Gastrocnemius medialis (tissue), 4 donors: ENCODE results near the gene GSK3B. TPM values are rescaled to one million over a fixed set of nuclear protein-coding genes. Genes with fewer than 3 reads are reported as not detected.
"Not testable (repeated sequence)": the region's sequence is repeated elsewhere in the genome, so short reads cannot be mapped to it uniquely, and the experiment has no call there.

Source experiments
- ATAC-seq, 2 donors: fragments of 150-250 bp; one replicate each; pipeline ENCODE4 v1.9.1; 2016
- DNase-seq, 2 donors: peaks; one replicate each; pipeline ENCODE4 v3.0.0-alpha.2; 2019
- H3K27ac ChIP-seq, 4 donors: fragments of 200-600 bp; sonication (generic); 1 replicate in 1 of 4; 2 replicates in 3 of 4; pipeline ENCODE4 v1.5.1; 2016 to 2018; ENCODE audit warnings: mild to moderate bottlenecking in 2 of 4, moderate library complexity in 1 of 4
- H3K27me3 ChIP-seq, 3 donors: fragments of 200-600 bp; sonication (generic) in 2 of 3; 1 replicate in 1 of 3; 2 replicates in 2 of 3; pipeline versions ENCODE4 v1.5.1 to v1.6.0; 2016 to 2019; ENCODE audit warnings: mild to moderate bottlenecking in 1 of 3, moderate library complexity in 1 of 3
- H3K36me3 ChIP-seq, 2 donors: fragments of 200-600 bp; sonication (generic) in 1 of 2; one replicate each; pipeline ENCODE4 v1.5.1; 2017 to 2018
- H3K4me1 ChIP-seq, 2 donors: fragments of 200-600 bp; sonication (generic) in 1 of 2; one replicate each; pipeline ENCODE4 v1.5.1; 2016 to 2017; ENCODE audit warnings: mild to moderate bottlenecking in 2 of 2
- H3K4me3 ChIP-seq, 4 donors: fragments of 200-600 bp; sonication (generic) in 3 of 4; 1 replicate in 1 of 4; 2 replicates in 3 of 4; pipeline ENCODE4 v1.5.1; 2016 to 2019; ENCODE audit warnings: mild to moderate bottlenecking in 2 of 4
- H3K9me3 ChIP-seq, 3 donors: fragments of 200-600 bp; sonication (generic) in 2 of 3; 1 replicate in 1 of 3; 2 replicates in 2 of 3; pipeline ENCODE4 v1.5.1; 2016 to 2019
- POLR2A ChIP-seq, 2 donors: fragments of 450-650 bp; IDR thresholded peaks; one replicate each; pipeline ENCODE4 v1.6.1; 2017; ENCODE audit warnings: antibody characterized with exemption in 2 of 2, mild to moderate bottlenecking in 2 of 2, moderate library complexity in 2 of 2
- in situ Hi-C, 4 donors: fragments of 200-750 bp; cut with MboI; loops; one replicate each; pipeline versions ENCODE4 v1.15.0 to v1.8.0; 2017; ENCODE audit warnings: low sequenced_read_pairs in 4 of 4
- intact Hi-C: fragments of 100-400 bp; cut with DNase I; formaldehyde crosslinking; loops from one replicate; pipeline ENCODE4 v1.15.1; 2023; ENCODE audit warnings: low total_unique reads
- total RNA-seq, 4 donors: library from RNA; depleted of rRNA; stranded (reverse); fragments of >200 nt; gene quantifications; one replicate each; pipeline versions ENCODE4 v1.1.0 to v1.2.3, GENCODE V29; 2016
- TF ChIP-seq, protein P1 (sequence below), 5 experiments: fragments of 450-650 bp in 3 of 5; fragments of 200-600 bp in 2 of 5; sonication (generic) in 2 of 5; IDR thresholded peaks in 4 of 5; conservative IDR thresholded peaks in 1 of 5; 1 replicate in 4 of 5; 2 replicates in 1 of 5; pipeline ENCODE4 v1.5.1; 2016 to 2019; ENCODE audit warnings: antibody characterized with exemption in 5 of 5, mild to moderate bottlenecking in 3 of 5, moderate library complexity in 3 of 5

GSK3B gene
- total RNA-seq, 4 donors from 2014 or later = 30.7 to 47.4 (median 35.4) TPM

GRCh38 chr3:119898478-119899191 is 195.6 kb downstream of the GSK3B start:
- H3K27ac ChIP-seq = no peak overlapping the region
- in situ Hi-C loops (loop anchor here (25.0 kb wide), 4 partner anchors 189 to 664 kb away; partner anchors contain the start of gene GSK3B (in 1 of the 4)), intact Hi-C loops (no loop called here)
- no peak for DNase-seq
- no peaks in the 10 kb centered on the region for H3K9me3 ChIP-seq
- no peak for TF ChIP-seq POLR2A (IDR thresholded peaks at IDR 0.05)
- TF ChIP-seq, protein P1, sequence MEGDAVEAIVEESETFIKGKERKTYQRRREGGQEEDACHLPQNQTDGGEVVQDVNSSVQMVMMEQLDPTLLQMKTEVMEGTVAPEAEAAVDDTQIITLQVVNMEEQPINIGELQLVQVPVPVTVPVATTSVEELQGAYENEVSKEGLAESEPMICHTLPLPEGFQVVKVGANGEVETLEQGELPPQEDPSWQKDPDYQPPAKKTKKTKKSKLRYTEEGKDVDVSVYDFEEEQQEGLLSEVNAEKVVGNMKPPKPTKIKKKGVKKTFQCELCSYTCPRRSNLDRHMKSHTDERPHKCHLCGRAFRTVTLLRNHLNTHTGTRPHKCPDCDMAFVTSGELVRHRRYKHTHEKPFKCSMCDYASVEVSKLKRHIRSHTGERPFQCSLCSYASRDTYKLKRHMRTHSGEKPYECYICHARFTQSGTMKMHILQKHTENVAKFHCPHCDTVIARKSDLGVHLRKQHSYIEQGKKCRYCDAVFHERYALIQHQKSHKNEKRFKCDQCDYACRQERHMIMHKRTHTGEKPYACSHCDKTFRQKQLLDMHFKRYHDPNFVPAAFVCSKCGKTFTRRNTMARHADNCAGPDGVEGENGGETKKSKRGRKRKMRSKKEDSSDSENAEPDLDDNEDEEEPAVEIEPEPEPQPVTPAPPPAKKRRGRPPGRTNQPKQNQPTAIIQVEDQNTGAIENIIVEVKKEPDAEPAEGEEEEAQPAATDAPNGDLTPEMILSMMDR (IDR thresholded peaks at IDR 0.05 in 4 of 5, conservative IDR thresholded peaks at IDR 0.05 in 1 of 5) = no peak
- ATAC-seq = peak in 1 of 2 donors; percentile 36
- H3K36me3 ChIP-seq = peaks cover 0 to 5% of the 10 kb centered on the region in 2 donors
- H3K4me3 ChIP-seq = no peak overlapping the region
- H3K4me1 ChIP-seq = no peaks in the 10 kb centered on the region
- no peaks in the 10 kb centered on the region for H3K27me3 ChIP-seq

GRCh38 chr3:119894195-119894594 is 200.1 kb downstream of the GSK3B start:
- TF ChIP-seq, protein P1 (IDR thresholded peaks at IDR 0.05 in 4 of 5, conservative IDR thresholded peaks at IDR 0.05 in 1 of 5) = no peak
- TF ChIP-seq POLR2A (IDR thresholded peaks at IDR 0.05) = no peak
- no peak for DNase-seq
- Histone ChIP-seq H3K4me3 (no peak overlapping the region), H3K27ac (no peak overlapping the region), H3K27me3 (no peaks in the 10 kb centered on the region), H3K9me3 (no peaks in the 10 kb centered on the region), H3K36me3 (no peaks in the 10 kb centered on the region), H3K4me1 (peaks cover 0 to 4% of the 10 kb centered on the region in 2 donors)
- intact Hi-C loops = loop anchor here (5.0 kb wide), 4 partner anchors 178 to 453 kb away; partner anchors contain the start of gene LRRC58
- in situ Hi-C loops = loop anchor here (25.0 kb wide), 4 partner anchors 193 to 668 kb away; partner anchors contain the start of gene GSK3B (in 1 of the 4)
- ATAC-seq = no peak

DNA sequence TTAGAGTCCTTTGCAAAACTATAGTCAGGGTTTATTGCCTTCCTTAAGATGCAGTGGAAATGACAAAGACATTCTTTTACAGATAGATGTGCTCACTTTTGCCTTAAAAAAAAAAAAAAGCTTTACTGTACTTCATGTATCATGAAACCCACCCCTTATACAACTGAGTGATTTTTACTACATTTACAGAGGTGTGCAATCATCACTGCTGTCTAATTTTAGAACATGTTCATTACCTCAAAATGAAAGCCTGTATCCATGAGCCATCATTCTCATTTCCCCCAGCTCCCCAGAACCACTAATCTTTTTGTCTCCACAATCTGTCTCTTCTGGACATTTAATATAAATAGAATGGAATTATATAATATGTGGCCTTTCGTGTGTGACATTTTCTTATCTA is 200.5 kb downstream of the GSK3B start:
- Histone ChIP-seq H3K36me3 (no peaks in the 10 kb centered on the region), H3K4me1 (peaks cover 0 to 4% of the 10 kb centered on the region in 2 donors), H3K9me3 (no peaks in the 10 kb centered on the region), H3K27me3 (no peaks in the 10 kb centered on the region), H3K27ac (no peak overlapping the region), H3K4me3 (no peak overlapping the region)
- in situ Hi-C loops = loop anchor here (25.0 kb wide), 4 partner anchors 194 to 669 kb away; partner anchors contain the start of gene GSK3B (in 1 of the 4)
- ATAC-seq = no peak
- TF ChIP-seq, protein P1 (IDR thresholded peaks at IDR 0.05 in 4 of 5, conservative IDR thresholded peaks at IDR 0.05 in 1 of 5) = no peak
- no peak for DNase-seq
- intact Hi-C loops = loop anchor here (5.0 kb wide), 4 partner anchors 179 to 454 kb away; partner anchors contain the start of gene LRRC58

- ATAC-seq (peak; percentile 77 to 94), DNase-seq (peak in 1 of 2 donors; percentile 11)
- H3K4me3 ChIP-seq = peak overlapping the region in 1 of 4 donors; percentile 4
- H3K36me3 ChIP-seq = no peaks in the 10 kb centered on the region
- in situ Hi-C loops (loop anchor here (25.0 kb wide), 4 partner anchors 195 to 670 kb away; partner anchors contain the start of gene GSK3B (in 1 of the 4)), intact Hi-C loops (loop anchor here (1.0 to 5.0 kb wide), 5 partner anchors 180 to 525 kb away; partner anchors contain the start of gene LRRC58)
- H3K9me3 ChIP-seq = no peaks in the 10 kb centered on the region
- H3K27ac ChIP-seq = no peak overlapping the region
- TF ChIP-seq POLR2A (IDR thresholded peaks at IDR 0.05) = no peak
- TF ChIP-seq, protein P1 (IDR thresholded peaks at IDR 0.05 in 4 of 5, conservative IDR thresholded peaks at IDR 0.05 in 1 of 5) = peak; percentile 53 to 75 (median 67)
- H3K27me3 ChIP-seq = no peaks in the 10 kb centered on the region
- peaks cover 0 to 4% of the 10 kb centered on the region in 2 donors for H3K4me1 ChIP-seq
These were observed 202.1 kb downstream of the GSK3B start for GRCh38 chr3:119891944-119892721.

- H3K36me3 ChIP-seq, H3K9me3 ChIP-seq, H3K4me1 ChIP-seq, ATAC-seq, H3K27ac ChIP-seq, H3K4me3 ChIP-seq, H3K27me3 ChIP-seq, DNase-seq, intact Hi-C loops: not testable (repeated sequence)
- in situ Hi-C loops = loop anchor here (5.0 to 25.0 kb wide), 5 partner anchors 199 to 674 kb away; partner anchors contain the start of gene GSK3B (in 1 of the 4)
These were observed 205.6 kb downstream of the GSK3B start for GRCh38 chr3:119888681-119889080.
